ENCODE data around the gene AKAP1.
A peak's percentile ranks its signal among the peaks of the same experiment; 100 is the strongest.

Gene AKAP1

DNA sequence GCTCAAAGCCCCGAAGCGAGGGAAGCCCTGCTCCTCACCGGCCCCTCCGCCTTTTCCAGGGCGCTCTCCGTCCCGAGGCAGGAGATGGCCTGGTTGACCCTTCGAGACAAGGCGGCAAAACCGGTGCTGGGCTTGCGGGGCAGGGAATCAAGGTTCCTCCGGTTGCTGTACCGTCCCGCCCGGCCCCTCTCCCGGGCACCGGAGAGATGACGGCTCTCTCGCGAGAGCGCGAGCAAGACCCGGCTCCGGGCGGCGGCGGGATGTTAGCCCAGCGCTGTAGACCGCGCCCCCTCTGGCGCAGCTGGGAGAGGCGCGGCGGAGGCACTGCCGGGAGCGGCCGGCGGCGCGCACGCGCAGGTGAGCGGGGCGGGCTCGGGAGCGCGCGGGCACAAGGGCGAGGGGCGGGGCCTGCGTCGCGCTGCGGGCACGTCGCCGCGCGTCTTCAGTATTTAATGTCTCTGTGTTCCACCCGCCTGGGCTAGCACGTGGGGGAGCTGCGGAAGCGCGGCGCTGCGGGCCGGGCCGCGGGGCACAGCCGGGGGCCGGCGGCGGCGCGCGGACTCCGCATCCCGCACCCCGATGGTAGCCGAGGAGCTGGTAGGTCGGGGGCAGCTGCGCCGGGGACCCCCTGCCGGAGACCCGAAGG, at the start of gene AKAP1:
Gene AKAP1, plus strand, starts transcription at position 445 of the 646 bp plus-strand sequence. CDS start 20,219 bp downstream, outside the sequence.
- DNase-seq: peak; percentile 84 to 97

GRCh38 chr17:57035971-57036481, 49.0 kb upstream of the AKAP1 start:
- peak; percentile 73 to 92 for DNase-seq

GRCh38 chr17:57037411-57037810, 47.6 kb upstream of the AKAP1 start:
- DNase-seq: no peak

- no peak for DNase-seq
These were observed 46.6 kb upstream of the AKAP1 start for GRCh38 chr17:57038486-57038885.

- DNase-seq: no peak
These were observed 44.5 kb upstream of the AKAP1 start for GRCh38 chr17:57040571-57040970.

DNA sequence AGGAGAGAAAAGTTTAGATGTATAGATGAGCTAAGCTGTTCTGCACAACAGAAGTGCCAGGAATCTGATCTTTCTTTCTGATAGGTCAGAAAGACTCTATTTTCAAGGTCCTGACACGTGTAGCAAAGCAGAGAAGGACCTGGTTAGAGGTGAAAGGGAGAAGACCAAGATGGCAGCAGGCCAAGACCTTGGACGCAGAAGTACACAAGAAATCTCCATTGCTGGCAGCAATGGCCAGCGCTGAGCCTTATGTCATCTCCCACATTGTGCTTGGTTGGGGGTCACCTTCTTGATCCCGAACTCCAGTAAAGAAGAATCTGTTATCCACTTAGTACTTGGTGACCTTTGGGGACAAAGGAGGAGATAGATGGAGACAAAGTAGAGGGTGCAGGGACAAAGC, 41.8 kb upstream of the AKAP1 start:
- DNase-seq: no peak

DNA sequence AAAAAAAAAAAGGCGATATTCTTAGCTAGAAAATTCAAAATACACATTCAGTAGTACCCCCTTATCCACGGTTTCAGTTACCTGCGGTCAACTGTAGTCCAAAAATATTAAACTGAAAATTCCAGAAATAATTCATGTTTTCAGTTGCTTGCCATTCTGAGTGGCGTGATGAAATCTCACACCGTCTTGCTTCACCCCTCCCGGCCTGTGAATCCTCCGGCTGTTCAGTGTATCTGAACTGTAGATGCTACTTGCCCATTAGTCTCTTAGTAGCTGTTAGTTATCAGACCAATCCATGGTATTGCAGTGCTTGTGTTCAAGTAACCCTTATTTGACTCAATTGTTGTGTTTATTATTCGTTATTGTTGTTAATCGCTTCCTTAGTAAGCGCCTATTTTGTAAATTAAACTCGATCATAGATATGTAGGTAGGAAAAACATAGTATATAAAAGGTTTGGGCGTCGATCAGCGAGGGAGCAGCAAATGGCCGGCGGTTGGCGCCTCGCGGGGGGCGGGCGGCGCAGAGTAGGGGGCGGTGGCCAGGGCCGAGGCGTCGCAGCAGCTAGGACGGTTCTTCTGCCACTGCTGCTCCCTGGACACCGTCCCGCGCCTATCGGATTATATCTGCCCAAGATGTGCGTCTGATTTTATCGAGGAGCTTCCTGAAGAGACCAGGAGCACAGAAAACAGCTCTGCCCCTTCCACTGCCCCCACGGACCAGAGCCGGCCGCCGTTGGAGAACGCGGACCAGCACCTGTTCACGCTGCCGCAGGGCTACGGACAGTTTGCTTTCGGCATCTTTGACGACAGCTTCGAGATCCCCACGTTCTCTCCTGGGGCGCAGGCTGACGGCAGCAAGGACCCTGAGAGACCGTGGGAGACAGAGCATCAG, 39.8 kb upstream of the AKAP1 start:
- DNase-seq: no peak

DNA sequence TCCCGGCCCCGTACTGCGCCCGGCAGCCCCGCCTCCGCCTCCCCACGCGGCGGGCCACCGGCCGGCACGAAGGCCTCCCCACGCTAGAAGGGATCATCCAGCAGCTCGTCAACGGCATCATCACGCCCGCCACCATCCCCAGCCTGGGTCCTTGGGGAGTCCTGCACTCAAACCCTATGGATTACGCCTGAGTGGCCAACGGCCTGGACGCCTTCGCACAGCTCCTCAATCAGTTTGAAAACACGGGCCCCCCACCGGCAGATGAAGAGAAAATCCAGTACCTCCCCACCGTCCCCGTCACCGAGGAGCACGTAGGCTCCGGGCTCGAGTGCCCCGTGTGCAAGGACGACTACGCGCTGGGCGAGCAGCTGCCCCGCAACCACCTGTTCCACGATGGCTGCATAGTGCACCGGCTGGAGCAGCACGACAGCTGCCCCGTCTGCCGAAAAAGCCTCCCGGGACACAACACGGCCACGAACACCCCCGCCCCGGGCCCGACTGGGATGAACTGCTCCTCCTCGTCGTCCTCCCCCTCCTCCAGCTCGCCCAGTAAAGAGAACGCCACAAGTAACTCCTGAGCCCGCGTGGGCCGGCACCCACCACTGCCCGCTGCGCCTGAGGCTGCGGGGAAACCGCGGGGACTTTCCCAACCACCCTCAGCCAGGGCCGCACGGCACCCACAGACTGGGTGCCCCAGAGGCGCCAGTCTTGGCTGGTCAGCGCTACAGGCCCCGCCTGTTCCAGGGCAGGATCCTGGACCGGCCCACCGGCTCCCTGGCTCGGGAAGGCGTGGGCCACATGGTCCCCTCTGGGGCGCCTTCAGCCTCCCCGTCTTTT, 39.0 kb upstream of the AKAP1 start:
- DNase-seq: no peak

DNA sequence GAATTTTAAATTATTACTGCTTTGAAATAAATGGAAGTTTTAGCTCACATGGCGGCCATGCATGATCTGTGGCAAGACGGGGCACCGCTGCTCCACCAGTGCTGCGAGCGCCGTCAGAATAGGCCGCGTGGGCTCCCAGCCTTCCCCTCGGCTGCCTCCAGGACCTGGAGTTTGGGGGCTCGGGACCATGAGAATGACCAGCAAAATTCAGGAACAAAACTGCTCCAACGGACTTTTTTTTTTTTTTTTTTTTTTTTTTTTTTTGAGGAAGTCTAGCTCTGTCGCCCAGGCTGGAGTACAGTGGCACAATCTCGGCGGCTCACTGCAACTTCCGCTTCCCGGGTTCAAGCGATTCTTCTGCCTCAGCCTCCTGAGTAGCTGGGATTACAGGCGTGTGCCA, 38.3 kb upstream of the AKAP1 start:
- DNase-seq: no peak

- DNase-seq: no peak
These were observed 37.0 kb upstream of the AKAP1 start for GRCh38 chr17:57048096-57048495.

- no peak for DNase-seq
These were observed 34.7 kb upstream of the AKAP1 start for GRCh38 chr17:57050306-57050705.

- no peak for DNase-seq
These were observed 33.1 kb upstream of the AKAP1 start for GRCh38 chr17:57051886-57052361.

DNA sequence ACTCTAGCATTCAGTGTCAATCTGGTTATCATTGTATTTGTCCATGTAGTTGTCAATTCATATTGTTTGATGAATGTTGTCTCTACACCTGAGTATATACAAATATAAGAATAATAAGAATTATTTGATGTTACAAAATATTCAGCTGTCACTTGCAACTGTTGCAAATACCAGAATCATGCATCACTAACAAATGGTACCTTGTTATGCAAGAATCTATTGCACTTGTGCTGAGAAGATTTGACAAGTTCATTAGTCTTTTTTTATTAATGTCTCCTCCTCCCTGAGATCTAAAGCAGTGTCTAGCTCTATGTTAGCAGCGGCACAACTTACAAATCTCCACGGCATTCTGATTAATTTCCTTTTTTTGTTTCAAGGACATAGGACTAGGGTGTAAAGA, 22.2 kb upstream of the AKAP1 start:
- DNase-seq: no peak

- DNase-seq: no peak
These were observed 17.9 kb upstream of the AKAP1 start for GRCh38 chr17:57067162-57067561.

- DNase-seq: no peak
These were observed 17.3 kb upstream of the AKAP1 start for GRCh38 chr17:57067781-57068180.

DNA sequence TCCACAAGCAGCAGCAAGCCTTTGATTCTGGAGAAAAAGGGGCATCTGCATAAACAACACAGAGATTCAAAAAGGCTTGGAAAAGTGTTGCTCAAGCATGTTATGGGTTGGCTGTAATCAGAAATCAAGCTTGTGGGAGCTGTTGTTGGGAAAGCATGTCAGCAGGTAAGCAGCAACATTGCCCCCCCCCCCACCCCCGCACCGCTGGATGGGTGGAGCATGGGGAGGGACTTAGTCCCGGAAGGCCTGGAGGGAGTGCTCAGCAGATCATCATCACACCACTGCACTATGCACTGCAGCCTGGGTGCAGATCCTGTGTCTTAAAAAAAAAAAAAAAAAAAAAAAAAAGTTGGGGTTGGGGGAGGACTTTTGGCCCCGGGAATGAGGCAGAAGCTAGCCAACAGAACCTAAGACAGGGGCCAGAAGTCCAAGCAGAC, 16.8 kb upstream of the AKAP1 start:
- no peak for DNase-seq

- DNase-seq: no peak
These were observed 16.3 kb upstream of the AKAP1 start for GRCh38 chr17:57068707-57069106.

GRCh38 chr17:57071991-57072944, 12.8 kb upstream of the AKAP1 start:
- DNase-seq: no peak

- DNase-seq: no peak
These were observed 11.4 kb upstream of the AKAP1 start for GRCh38 chr17:57073626-57074025.

DNA sequence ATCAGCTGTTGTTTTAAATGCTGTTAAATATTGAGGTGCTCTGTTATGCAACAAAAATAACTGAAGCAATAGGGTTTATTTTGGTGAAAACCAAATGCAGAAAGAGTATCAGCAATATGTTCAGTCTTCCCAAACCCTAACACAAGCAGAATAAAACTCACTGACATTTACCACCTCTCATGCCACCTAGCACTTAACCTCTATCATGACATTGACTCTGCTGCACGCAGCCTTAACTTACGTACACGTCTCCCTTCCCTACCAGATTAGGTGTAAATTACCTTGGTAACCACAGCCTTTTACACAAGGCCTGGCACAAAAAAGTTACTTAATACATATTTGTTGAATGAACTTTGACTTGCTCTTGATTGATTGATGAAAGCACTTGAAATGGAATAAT, 9.9 kb upstream of the AKAP1 start:
- DNase-seq: no peak

DNA sequence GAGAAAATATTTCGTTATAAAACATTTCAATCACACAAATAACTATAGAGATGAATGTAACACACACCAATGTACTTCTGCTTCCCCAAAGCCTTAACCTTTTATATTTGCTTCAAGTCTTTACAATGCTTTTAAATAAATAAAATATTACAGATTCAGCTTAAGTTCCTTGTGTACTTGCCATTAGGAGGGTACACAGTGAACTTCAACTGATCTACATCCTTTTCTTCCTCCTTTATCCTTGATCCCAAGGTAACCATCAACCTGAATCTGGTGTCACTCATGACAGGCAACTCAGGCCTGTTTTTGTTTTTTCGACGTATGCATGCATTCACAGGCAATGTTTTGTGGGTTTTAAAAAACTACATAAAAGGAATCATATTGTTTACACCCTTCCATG, 9.3 kb upstream of the AKAP1 start:
- DNase-seq: no peak

GRCh38 chr17:57077000-57077399, 8.0 kb upstream of the AKAP1 start:
- DNase-seq: no peak
